Measurements from ENCODE around the gene COL5A1.
"Not testable (repeated sequence)": the region's sequence is repeated elsewhere in the genome, so short reads cannot be mapped to it uniquely, and the experiment has no call there.

Gene COL5A1

DNA sequence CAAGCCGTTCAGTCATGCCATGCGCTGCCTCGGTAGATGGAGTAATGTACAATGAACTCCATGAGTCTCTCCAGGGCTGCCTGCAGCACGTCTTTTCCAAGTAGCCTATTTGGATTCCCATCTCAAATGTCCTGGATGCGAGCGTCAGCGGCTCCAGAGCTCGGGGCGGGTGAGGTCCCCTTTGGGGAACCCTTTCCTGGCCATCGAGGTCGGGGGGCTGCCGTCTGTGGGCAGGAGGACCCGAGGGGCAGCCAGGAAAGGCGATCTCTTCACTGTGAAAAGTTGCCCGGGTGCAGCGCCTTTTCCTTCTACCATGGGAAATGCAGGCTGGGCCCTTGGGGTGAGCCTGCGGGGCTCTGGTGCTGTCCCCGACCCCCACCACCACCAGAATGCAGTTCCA is 202.1 kb downstream of the COL5A1 start:
- DNase-seq: no peak

DNA sequence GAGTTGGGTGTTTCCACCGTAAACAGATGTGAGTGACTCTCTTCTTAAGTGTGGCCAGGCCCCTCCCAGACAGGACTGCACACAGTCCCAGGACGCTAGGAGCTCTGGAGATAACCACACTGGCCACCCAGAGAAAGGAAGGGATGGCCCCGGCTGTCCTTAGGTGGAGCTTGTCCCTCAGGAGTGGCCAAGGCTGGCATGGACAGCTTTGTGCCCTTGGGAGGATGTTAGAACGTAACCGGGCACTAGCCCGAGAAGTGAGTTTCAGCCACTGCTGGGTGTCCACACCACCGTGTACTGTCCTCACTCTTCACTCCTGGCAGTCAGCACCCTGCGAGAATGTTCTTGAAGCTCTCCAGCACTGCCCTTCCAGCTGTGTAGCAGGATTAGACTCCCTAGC is 203.2 kb downstream of the COL5A1 start:
- DNase-seq: no peak

DNA sequence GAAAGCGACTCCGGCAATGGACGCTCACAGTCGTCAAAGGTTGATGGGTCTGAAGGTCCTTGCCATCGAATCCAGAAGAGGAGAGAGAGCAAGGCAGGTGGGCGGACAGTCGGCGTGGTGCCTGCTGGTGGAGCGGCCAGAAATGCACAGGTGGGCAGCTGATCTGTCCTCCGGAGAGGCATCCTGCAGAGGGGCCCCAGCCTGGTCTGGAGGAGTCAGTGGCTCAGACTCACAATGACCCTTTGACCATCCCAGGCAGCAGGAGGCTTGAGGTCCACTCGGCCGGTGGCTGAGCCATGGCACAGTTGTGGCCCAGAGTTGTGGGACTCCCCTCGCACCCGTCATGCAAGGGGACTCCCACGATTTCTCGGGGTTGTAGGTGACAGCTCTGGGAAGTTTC is 204.6 kb downstream of the COL5A1 start:
- DNase-seq: no peak

DNA sequence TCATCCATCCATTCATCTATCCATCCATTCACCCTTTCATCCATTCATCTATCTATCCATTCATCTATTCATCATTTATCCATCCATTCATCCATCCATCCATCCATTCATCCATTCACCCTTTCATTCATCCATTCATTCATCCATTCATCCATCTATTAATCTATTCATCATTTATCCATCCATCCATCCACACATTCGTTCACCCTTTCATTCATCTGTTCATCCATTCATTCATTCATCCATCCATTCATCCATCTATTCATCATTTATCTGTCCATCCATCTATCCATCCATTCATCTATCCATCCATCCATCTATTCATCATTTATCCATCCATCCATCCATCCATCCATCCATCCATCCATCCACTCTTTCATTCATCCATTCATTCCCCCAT is 205.1 kb downstream of the COL5A1 start:
- DNase-seq: no peak

DNA sequence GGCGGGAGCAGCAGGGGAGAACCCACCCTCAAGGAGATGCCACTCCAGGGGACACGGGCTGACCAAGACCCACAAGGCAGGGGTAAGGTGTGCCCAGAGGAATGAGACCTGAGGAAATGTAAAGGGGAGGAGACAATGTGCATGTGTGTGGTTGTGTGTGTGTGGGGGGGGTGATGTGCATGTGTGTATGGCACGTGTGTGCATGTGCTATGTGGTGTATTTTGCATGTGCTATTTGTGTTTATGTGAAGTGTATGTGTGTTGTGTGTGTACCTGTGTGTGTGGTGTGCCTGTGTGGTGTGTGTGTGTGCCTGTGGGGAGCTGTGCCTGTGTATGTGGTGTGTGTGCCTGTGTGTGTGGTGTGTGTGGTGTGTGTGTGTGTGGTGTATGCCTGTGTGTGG is 205.5 kb downstream of the COL5A1 start:
- no peak for DNase-seq

DNA sequence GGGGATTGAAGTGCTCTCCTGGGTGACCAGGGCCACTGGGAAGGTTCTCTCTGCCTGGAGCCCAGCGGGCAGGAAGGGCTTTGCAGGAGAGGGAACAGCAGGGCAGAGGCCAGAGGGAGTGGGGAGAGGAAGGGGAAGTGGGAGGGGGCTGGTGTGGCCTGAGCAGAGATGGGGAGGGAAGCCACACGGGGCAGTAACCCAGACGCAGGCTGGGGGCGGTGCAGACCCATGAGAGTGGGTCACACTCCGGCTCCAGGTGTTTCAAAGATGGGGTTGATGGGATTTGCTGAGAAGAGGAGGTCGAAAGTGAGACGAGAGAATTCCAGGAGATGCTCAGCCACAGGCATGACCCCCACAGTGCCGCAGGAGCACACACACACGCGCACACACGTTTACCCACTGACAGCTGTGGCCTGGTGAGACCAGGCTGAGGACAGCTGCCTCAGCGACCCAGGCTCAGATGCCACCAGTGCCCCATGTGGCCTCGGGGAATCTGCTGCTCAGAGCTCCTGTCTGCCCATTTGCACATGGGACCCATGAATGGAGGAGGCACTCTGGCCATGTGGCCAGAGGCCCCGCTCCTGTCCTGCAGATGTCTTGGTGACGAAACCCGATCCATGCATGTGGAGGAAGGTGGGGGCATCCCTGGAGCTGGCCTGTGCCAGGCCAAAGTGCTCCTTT is 206.3 kb downstream of the COL5A1 start:
- DNase-seq: no peak

DNA sequence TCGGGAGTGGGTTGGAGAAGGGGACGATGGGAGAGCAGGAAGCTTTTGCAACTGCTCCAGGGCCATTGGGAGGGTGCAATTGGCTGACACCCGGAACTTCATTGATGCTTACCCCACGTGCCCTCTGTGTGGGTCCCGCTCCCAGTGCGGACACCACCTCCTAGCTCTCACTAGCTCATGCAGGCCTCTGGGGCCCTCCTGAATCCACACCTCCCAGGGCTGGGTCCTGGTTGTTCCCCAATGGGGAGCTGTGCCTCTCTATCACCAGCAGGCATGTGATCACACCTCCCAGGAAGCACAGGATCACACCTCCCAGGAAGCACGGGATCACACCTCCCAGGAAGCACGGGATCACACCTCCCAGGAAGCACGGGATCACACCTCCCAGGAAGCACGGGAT is 206.9 kb downstream of the COL5A1 start:
- no peak for DNase-seq

DNA sequence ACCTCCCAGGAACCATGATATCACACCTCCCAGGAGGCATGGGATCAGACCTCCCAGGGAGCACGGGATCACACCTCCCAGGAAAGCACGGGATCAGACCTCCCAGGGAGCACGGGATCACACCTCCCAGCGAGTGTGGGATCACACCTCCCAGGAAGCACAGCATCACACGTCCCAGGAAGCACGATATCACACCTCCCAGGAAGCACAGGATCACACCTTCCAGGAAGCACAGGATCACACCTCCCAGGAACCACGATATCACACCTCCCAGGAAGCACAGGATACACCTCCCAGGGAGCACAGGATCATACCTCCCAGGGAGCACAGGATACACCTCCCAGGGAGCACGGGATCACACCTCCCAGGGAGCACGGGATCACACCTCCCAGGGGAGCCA is 209.0 kb downstream of the COL5A1 start:
- no peak for DNase-seq

DNA sequence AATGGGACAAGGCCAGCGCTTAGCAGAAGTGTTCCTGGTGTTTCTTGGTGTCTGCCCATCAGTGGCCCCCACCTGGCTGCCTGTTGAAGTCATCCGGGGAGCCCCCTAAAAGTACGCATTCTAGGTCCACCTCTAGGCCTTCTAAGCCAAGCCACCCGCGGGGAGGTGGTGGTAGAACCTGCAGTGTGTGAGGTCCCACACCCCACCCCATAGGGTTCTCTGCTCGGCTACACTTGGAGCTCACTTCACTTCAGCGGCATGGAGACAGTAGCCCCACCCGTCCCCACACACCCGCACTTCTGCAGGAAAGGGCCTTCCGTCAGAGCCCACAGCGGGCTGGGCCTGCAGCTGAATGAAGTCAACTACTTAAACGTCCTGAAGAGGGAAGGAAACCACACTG is 209.4 kb downstream of the COL5A1 start:
- DNase-seq: no peak

DNA sequence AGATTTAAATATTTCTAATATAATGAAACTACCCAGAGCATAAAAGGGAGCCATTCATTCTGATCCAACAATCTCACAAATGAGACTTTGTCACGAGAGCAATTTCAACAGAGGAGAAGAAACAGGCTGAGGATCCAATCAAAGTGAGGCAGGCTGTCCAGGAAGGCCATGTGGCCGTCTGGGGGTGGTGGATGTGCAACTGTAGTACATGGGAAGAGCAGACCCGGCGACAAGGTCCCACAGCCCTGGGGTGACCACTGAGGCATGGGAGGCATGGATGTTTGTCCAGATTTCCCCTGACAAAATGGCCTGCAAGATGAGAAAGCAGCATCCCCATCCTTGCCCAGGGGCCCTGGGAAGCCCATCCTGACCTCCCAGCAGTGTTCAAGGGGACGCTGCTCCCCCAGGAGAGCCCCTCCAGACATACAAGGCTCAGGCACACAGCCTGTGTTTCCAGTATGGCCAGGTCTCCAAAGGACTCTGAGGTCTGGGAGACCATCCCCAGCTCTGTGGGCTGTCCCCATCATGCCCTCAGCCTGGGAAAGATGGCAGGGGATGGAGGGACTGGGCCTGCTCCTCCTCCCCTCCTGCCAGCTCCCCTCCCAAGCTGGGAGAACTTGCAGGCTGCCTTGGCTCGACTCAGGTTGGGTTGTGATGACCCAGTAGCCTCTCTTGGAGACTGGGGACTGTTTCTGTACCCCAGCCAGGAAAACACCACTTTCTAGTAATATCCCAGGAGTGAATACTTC is 211.5 kb downstream of the COL5A1 start:
- no peak for DNase-seq

DNA sequence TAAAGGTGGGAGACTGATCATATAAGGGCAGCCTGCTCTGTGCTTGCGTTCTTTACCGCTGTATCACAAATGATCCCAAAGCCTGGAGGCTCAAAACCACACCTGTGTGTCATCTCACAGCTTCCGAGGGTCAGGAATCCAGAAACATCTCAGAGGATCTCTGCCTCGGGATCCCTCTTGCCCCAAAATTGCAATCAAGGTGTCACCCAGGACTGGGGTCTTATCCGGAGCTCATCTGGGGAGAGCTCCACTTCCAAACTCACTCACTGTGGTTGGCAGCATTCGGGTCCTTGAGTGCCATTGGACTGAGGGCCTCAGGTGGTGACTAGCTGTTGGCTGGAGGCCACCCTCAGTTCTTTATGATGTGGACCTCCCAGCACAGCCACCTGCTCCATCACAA is 212.3 kb downstream of the COL5A1 start:
- DNase-seq: no peak

DNA sequence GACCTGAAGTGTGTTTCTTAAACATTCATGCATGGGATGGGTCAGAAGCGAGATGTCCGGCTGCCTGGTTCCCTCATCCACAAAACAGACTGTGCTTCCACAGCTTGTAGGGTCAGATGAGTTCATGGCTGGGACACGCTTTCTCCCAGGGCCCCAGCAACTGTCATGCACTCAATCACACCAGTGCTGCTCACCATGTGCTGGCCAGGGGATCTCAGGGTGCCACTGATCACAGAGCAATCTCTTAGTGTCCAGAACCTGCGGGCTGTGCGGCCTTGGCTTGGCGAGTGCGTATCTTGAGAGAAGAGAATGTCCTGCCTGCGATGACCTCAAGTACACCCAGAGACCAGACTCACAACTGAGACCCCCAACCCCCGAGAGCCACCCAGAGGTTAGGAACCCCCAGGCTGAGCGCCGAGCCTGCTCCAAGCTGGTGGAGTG is 213.0 kb downstream of the COL5A1 start:
- DNase-seq: no peak

DNA sequence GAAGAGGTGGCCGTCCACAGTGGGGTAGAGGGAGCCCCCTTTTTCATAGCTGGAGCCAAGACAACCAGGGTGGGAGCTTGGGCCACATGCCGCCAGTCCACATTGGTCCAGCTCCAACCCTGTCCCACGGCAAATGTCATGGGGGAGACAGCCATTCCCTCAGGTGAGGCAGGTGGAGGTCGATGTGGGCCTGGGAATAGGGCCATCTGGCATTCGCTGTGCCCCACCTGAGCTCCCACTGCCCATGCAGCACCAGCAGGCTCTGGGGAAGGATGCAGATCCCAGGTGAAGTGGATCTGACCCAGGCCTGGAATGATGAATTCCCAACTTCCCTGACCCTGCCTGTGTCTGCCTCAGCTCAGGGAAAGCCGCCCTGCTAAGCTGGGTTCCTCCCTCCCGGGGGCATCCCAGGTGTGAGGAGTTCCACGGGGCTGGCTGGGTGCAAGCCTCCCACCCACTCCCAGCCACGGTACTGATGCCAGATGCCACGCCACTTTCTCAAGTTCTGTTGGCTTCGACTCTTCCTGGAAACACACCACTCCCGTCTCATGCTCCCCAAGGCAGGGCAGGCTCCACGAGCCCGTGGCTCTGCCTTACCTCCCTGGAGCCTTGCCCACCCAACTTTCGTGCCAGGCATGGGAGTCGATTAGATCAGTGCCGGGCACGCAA is 213.8 kb downstream of the COL5A1 start:
- DNase-seq: no peak

DNA sequence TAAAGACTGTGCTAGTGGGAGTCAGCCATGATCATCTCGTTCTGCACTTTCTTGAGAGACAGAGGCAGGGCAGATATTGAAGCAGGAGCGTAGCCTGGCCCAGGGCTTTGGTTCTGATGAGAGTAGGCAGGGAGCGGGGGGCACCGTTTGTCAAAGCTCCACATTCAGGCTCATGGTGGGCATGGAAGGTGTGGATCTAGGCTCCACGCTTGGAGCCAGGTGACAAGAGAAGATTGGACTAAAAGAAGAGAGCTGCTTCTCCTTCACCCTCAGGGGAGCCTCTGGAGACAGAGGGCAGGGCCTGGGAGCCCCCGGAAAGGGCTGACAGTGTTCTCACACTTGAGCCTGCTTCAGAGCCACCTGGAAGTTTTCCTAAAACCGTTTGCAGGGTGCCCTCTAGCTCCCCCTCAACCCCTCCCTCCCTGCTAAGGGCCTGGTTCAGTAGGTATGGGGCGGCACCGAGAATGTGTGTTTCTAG is 214.3 kb downstream of the COL5A1 start:
- no peak for DNase-seq

DNA sequence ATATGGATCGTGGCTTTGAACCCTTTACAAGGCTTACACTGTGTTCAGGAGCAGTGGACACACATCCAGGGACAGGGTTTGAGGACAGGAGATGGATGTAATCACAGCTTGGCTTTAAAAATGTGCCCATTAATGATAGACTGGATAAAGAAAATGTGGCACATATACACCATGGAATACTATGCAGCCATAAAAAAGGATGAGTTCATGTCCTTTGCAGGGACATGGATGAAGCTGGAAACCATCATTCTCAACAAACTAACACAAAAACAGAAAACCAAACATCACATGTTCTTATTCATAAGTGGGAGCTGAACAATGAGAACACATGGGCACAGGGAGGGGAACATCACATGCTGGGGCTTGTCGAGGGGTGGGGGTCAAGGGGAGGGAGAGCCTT is 215.8 kb downstream of the COL5A1 start:
- not testable (repeated sequence) for DNase-seq

DNA sequence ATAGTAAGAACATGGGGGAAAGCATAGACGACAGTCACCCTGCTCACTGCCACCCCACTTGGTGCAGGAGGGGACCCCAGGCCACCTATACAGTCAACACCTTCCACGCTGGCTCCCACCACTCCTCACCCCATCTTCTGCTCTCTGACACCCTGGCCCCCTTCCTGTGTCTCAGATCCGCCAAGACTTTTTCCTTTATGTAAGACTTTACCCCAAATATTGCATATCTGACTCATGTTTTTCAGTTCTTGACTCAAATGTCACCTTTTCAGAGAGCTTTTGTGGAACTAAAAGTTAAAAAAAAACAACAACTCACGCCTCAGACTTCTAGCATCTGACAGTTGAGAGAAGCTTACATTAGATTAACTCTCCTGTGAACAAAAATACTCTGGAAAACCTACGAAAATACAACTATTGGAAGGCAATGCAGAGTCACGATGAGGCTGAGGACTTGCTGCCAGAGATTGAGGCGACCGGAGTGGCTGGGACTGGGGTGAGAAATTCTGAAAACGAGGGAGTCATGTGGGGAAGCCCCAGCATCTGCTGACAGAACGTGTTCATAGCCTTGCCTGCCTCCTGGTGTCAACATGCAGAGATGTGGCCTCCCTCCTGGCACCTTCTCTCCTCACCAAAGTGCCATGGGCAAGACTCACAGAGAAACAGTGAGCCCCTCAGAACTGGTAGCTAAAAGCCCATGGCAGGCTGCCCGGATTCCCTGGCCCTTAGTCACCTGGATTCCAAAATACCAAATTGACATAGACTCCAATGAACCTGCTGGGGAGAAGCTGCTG is 216.6 kb downstream of the COL5A1 start:
- DNase-seq: peak; percentile 72

DNA sequence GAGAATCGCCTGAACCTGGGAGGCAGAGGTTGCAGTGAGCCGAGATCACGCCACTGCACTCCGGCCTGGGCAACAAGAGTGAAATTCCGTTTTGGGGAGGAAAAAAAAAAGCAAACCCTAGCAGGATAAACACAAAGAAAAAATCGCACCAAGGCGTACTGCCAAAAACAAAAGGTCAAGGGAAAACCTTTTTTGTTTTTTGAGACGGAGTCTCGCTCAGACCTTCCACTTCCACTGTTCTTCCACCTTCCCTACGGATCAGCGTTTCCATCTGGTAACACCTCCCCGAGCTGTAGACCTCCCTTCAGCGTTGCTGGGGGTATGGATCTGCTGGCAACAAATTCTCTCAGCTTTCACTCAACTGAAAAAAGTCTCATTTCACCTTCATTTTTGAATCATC is 218.9 kb downstream of the COL5A1 start:
- DNase-seq: no peak

DNA sequence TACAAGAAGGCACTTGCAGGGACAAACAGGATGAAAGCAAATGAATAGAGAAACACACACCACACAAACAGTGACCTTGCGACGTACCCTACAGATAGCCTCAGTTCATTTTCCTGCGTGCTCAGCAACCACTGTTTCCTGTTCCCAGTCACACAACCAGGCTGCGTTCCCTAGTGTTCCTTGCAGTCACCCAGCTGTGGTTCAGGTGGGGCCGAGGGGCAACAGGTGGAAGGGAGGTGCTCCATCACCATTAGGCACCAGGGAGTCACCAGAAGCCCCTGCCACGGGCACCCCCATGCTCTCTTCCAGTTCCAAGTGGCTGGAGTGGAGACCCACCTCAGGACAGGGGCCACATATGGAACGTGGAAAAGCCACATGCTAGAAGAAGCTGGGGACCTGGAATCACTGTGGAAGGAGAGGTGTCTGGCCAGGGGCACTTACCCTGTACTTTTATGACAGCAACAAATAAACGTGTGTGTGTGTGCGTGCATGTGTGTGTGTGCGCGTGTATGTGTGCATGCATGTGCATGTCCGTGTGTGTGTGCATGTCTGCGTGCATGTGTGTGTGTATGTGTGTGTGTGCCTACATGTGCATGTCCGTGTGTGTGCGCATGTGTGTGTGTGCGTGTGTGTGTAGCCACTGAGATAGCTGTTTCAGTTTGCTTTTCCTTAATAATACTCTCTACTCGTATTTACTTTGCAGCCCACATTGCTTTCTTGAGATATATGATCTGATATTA is 220.2 kb downstream of the COL5A1 start:
- no peak for DNase-seq

DNA sequence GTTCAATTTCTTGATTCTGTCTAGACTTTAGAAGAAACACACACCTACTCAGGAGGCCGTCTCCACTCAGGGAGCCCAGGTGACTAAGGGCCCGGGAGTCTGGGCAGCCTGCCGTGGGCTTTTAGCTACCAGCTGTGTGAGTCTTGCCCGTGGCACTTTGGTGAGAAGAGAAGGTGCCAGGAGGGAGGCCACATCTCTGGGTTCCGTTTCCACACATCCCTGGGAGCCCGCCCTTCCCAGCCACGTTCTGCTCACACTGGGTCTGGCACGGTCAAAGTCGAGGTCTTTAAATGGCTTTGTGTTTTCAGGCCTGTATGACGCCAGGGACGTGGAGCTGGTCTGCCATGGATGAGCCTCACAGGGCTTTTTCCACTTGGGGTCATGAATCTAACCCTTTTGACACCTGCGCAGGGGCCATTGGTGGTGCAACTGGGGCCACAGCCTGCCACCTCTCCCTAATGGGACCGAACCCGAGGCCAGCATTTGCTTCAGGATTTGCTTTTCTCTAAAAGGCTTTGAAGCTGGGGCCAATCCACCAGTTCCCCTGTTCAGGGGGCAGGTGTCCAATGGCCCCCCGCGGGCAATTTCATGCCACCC is 221.8 kb downstream of the COL5A1 start:
- no peak for DNase-seq

DNA sequence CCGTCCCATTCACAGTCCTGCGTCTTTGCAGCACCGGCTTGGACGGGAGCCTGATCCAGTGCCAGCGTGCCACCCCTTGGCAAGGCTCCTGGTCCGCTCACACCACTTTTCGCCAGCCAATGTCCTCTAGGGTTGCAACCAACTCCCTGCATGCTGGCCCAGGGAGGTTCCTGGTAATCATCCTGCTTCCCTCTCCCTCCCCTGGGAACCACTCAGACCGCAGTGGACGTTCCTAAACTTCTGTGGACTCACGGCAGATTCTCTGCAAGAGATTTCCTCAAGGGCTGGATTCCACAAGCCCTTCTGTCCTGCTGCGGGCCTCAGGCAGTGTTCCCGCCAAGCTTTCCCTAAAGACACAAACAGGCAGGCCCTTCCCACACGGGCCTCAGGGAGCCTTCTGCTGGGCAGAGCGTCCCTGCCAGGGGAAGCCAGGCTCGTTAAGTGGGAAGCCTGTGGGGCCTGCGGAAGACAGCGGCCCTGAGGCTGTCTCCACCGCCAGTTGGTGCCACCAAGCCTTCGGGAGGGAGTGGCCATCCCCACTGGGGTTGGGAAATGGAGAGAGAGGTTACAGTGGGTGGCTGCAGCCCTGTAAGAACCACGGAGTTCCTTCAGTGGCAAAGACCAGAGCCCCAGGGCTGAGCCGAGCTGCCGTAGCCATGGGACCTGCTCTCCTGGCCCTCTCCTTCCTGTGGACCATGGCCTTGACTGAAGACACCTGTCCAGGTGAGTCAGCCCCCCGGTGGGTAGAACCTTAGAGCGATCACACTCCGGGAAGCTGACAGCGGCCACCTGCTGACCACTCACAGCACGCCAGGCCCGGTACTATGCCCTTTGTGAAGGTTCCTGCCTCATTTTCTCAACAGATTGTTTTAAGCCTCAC is 222.6 kb downstream of the COL5A1 start:
- DNase-seq: no peak

DNA sequence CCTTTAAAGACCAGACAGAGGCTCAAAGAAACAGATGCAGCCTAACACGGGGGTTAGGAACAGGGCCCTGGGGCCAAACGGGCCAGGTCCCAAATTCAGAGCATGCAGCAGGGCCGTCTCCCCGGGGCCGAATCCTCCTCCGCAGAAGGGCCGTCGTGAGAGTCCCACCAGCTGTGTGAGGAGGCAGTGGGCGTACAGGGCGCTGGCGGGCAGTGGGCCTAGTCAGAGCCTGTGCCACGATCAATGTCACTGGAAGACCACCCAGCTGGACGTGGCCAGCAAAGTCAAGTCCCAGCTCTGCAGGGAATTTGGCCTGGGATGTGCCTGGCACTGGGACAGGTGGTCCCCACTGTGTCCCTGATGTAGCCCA is 223.2 kb downstream of the COL5A1 start:
- no peak for DNase-seq

Data from activated CD8-positive, alpha-beta memory T cell treated with anti-CD3 and anti-CD28 coated beads, Interleukin-2, amount 50 U/mL, for 48 hours (primary cell).